ENCODE results near the gene CTDP1.

DNA sequence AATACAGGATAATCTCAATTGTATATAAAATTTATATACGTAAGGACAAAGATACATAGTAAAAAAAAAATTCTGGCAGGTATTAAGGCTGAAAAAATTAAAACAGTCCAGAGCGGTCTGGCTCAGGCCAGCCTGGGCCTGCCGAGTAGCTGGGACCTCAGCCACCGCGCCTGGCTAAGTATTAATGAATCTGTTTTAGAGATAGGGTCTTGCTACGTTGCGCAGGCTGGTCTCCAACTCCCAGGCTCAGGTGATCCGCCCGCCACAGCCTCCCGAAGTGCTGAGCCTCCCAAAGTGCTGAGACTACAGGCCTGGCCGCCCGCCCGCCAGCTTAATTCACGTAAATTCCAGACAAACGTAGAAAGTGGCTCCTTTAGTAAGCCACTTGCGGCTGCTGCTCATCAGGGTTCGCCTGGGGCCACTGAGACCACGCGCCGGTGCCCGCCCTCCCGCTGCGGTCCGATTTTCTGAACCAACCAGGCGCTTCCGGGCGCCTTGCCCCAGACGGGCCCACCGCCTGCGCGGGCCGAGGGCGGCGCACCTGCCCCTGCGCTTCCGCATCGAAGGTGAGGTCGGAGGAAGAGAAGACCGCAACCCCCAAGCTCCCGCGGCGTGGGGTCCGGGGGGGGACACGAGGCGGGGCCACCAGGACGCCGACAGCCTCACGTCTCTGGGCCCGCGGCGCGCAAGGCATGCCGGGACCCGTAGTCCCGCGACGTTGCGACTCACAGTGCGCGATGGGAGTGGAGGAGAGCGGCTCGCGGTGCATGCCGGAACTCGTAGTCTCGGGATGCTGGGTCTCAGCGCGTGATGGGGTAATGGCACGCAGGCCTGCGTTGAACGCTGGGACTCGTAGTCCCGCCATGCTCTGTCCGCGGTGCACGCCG, 695 bp upstream of the CTDP1 start:
- TF ChIP-seq, protein P1, sequence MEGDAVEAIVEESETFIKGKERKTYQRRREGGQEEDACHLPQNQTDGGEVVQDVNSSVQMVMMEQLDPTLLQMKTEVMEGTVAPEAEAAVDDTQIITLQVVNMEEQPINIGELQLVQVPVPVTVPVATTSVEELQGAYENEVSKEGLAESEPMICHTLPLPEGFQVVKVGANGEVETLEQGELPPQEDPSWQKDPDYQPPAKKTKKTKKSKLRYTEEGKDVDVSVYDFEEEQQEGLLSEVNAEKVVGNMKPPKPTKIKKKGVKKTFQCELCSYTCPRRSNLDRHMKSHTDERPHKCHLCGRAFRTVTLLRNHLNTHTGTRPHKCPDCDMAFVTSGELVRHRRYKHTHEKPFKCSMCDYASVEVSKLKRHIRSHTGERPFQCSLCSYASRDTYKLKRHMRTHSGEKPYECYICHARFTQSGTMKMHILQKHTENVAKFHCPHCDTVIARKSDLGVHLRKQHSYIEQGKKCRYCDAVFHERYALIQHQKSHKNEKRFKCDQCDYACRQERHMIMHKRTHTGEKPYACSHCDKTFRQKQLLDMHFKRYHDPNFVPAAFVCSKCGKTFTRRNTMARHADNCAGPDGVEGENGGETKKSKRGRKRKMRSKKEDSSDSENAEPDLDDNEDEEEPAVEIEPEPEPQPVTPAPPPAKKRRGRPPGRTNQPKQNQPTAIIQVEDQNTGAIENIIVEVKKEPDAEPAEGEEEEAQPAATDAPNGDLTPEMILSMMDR (IDR thresholded peaks at IDR 0.05) = no peak
- peak; percentile 30 for TF ChIP-seq POLR2A (IDR thresholded peaks at IDR 0.05)
